ENCODE measurements around the gene PIPOX.

Gene PIPOX

DNA sequence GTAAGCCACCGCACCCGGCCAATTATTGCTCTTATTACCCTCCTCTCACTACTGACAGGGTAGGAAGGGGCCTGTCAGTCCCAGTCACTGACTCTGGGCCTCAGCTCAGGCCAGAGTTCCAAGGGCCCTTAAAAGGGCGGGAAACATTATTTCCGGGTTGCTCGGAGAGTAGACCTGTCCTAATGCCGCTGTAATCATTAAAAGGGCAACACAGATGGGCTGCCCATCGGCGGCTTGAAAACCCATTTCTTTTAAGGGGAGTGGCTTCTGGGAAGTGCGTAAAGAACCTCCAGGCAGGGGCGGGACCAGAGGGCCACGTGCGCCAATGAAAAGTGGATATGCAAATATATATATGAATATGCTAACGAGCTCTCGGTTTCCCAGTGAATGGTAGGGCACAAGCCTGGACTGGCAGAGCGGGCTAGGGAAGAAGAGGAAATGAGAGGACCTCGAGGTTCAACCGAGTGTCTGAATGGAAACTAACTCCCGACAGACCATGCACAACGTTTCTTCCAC lies 26.6 kb downstream of the PIPOX start:
- Histone ChIP-seq H3K36me3 (ENCODE audit: control insufficient read depth in 1 of 2, insufficient read depth in 2 of 2, low read length in 2 of 2) (no peaks in the 10 kb centered on the region), H3K4me3 (ENCODE audit: low read depth in 1 of 2, low read length in 2 of 2) (no peak overlapping the region), H3K27me3 (ENCODE audit: low read depth, low read length) (no peaks in the 10 kb centered on the region), H3K4me1 (ENCODE audit: control insufficient read depth in 1 of 2, insufficient read depth in 2 of 2, low read length in 2 of 2) (peaks cover 0 to 7% of the 10 kb centered on the region in 2 donors), H3K27ac (ENCODE audit: low read length) (no peak overlapping the region), H3K9me3 (ENCODE audit: control insufficient read depth in 1 of 2, low read length in 2 of 2) (no peaks in the 10 kb centered on the region)

DNA sequence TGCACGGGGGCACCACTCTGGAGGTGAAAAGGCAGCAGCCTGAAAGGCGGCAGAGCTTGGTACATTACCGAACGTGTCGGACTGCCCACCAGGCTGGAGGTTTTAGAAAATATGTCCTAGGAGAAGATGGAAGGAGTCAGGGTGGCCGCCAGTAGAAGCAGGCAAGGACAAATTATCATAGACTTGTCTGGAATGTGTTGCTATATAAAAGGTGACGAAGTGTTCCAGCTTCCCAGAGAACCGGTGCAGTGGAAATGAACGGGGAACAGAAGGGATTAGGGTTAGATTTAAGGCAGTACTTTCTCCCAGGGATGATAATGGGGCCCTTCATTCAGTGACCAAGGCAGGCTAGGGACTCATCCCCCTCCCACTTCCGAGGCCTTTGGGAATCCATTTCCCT lies 27.4 kb downstream of the PIPOX start:
- Histone ChIP-seq H3K27me3 (ENCODE audit: low read depth, low read length) (no peaks in the 10 kb centered on the region), H3K36me3 (ENCODE audit: control insufficient read depth in 1 of 2, insufficient read depth in 2 of 2, low read length in 2 of 2) (no peaks in the 10 kb centered on the region), H3K4me1 (ENCODE audit: control insufficient read depth in 1 of 2, insufficient read depth in 2 of 2, low read length in 2 of 2) (peaks cover 0 to 7% of the 10 kb centered on the region in 2 donors), H3K27ac (ENCODE audit: low read length) (no peak overlapping the region), H3K4me3 (ENCODE audit: low read depth in 1 of 2, low read length in 2 of 2) (no peak overlapping the region), H3K9me3 (ENCODE audit: control insufficient read depth in 1 of 2, low read length in 2 of 2) (no peaks in the 10 kb centered on the region)

DNA sequence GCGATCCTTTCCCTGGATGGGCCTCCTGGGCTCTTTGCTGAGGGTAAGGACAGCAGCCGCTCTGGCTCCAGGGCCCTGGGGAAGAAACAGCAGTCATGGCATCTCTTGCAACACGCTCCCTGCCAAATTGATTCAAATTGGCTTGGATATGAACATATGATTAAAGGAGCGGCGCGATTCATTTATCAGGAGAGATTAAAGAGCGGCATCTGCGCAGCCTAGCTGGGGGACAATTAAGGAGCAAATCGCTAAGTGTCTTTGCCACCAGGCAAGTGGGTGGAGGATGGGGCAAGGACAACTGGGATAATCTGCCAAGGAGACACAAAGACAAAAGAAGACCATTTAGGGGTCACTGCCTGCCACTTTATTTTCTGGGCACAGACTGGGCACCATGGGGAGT lies 27.8 kb downstream of the PIPOX start:
- no peaks in the 10 kb centered on the region for H3K27me3 ChIP-seq (ENCODE audit: low read depth, low read length)
- H3K4me3 ChIP-seq (ENCODE audit: low read depth in 1 of 2, low read length in 2 of 2) = no peak overlapping the region
- H3K4me1 ChIP-seq (ENCODE audit: control insufficient read depth in 1 of 2, insufficient read depth in 2 of 2, low read length in 2 of 2) = peaks cover 0 to 7% of the 10 kb centered on the region in 2 donors
- no peaks in the 10 kb centered on the region for H3K36me3 ChIP-seq (ENCODE audit: control insufficient read depth in 1 of 2, insufficient read depth in 2 of 2, low read length in 2 of 2)
- no peaks in the 10 kb centered on the region for H3K9me3 ChIP-seq (ENCODE audit: control insufficient read depth in 1 of 2, low read length in 2 of 2)
- H3K27ac ChIP-seq (ENCODE audit: low read length) = no peak overlapping the region

DNA sequence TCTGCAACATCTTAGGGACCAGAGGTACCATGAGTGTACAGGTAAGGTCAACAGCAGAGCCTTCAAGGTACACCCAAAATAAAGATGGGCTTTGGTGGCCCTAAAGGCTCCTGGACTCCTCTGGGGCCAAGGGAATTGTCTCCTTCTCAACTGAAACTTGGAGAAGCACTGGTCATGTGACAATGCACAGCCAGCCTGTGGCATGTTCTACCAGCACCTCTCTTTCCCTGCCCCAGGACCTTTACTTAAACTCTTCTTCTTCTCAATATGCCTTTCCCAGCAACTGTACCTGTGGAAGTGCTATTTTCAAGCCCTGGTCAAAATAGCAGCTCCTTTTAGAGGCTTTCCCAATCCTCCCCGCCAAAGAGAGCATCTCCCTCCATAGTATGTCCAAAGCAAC lies 28.4 kb downstream of the PIPOX start:
- no peak overlapping the region for H3K27ac ChIP-seq (ENCODE audit: low read length)
- H3K4me1 ChIP-seq (ENCODE audit: control insufficient read depth in 1 of 2, insufficient read depth in 2 of 2, low read length in 2 of 2) = peaks cover 0 to 7% of the 10 kb centered on the region in 2 donors
- no peak overlapping the region for H3K4me3 ChIP-seq (ENCODE audit: low read depth in 1 of 2, low read length in 2 of 2)
- H3K27me3 ChIP-seq (ENCODE audit: low read depth, low read length) = no peaks in the 10 kb centered on the region
- H3K36me3 ChIP-seq (ENCODE audit: control insufficient read depth in 1 of 2, insufficient read depth in 2 of 2, low read length in 2 of 2) = no peaks in the 10 kb centered on the region
- no peaks in the 10 kb centered on the region for H3K9me3 ChIP-seq (ENCODE audit: control insufficient read depth in 1 of 2, low read length in 2 of 2)

DNA sequence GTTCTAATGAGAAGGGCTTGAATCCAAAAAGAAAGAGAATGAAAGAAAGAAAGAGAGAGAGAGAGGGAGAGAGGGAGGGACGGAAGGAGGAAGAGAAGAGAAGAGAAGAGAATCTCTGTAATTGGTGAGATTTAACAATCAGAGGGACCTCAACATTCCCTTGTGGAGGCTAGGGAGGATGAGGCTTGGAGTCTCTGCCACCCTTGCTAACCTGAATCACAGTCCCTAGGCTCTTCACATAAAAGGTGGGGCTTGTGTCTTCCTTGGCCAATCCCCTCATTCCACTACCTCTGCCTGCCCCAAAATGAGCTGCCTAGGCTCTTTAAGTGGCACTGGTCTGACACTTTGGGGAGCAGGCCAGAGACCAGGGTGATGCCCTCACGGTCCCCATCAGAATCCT lies 30.1 kb downstream of the PIPOX start:
- peaks cover 0 to 7% of the 10 kb centered on the region in 2 donors for H3K4me1 ChIP-seq (ENCODE audit: control insufficient read depth in 1 of 2, insufficient read depth in 2 of 2, low read length in 2 of 2)

DNA sequence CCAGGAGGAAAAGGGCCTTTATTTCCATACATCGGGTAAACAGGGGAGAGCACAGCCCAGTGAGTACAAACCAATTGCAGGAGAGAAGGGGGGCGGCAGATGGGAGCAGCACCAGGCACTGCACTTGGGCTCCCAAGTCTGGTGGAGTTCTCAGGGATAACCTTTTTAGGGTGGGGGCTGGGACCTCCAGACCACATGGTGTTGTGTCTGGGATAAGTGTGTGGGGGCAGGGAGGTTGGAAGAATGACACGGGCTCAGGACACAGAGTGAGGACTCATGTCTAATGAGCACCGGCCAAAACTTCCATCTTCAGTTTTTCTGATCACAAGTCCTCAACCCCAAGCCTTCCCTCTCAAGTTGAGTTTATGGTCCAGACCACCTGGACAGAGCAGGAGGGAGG lies 30.6 kb downstream of the PIPOX start:
- peaks cover 4 to 7% of the 10 kb centered on the region in 2 donors for H3K36me3 ChIP-seq (ENCODE audit: control insufficient read depth in 1 of 2, insufficient read depth in 2 of 2, low read length in 2 of 2)
- peaks cover 0 to 7% of the 10 kb centered on the region in 2 donors for H3K4me1 ChIP-seq (ENCODE audit: control insufficient read depth in 1 of 2, insufficient read depth in 2 of 2, low read length in 2 of 2)
- no peak overlapping the region for H3K4me3 ChIP-seq (ENCODE audit: low read depth in 1 of 2, low read length in 2 of 2)
- H3K27ac ChIP-seq (ENCODE audit: low read length) = no peak overlapping the region
- H3K9me3 ChIP-seq (ENCODE audit: control insufficient read depth in 1 of 2, low read length in 2 of 2) = no peaks in the 10 kb centered on the region
- no peaks in the 10 kb centered on the region for H3K27me3 ChIP-seq (ENCODE audit: low read depth, low read length)

More for the DNA sequence above, 30.1 kb downstream of the PIPOX start:
- H3K4me3 ChIP-seq (ENCODE audit: low read depth in 1 of 2, low read length in 2 of 2) = no peak overlapping the region
- no peaks in the 10 kb centered on the region for H3K27me3 ChIP-seq (ENCODE audit: low read depth, low read length)
- H3K36me3 ChIP-seq (ENCODE audit: control insufficient read depth in 1 of 2, insufficient read depth in 2 of 2, low read length in 2 of 2) = peaks cover 0 to 5% of the 10 kb centered on the region in 2 donors
- H3K27ac ChIP-seq (ENCODE audit: low read length) = no peak overlapping the region
- H3K9me3 ChIP-seq (ENCODE audit: control insufficient read depth in 1 of 2, low read length in 2 of 2) = no peaks in the 10 kb centered on the region

DNA sequence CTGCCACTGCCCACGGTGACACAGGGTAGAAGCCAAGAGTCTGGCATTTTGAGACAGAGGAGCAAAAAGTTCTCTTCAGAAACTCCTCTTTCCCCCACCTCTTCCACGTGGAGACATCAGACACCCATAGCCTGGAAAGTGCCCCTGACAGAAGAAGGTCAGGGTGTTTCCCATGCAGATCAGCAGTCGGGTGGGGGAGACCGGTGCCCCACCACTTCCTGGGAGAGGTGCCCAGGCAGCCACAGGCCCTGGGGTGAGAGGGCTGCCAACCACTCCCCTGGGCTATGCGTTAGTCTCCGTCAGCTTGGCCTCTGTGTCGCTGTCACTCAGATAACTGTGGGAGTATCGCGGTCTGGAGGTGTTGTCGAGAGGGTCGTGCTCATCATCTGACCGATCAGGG lies 31.5 kb downstream of the PIPOX start:
- no peak overlapping the region for H3K27ac ChIP-seq (ENCODE audit: low read length)
- no peak overlapping the region for H3K4me3 ChIP-seq (ENCODE audit: low read depth in 1 of 2, low read length in 2 of 2)
- no peaks in the 10 kb centered on the region for H3K9me3 ChIP-seq (ENCODE audit: control insufficient read depth in 1 of 2, low read length in 2 of 2)
- peaks cover 7 to 16% of the 10 kb centered on the region in 2 donors for H3K36me3 ChIP-seq (ENCODE audit: control insufficient read depth in 1 of 2, insufficient read depth in 2 of 2, low read length in 2 of 2)
- no peaks in the 10 kb centered on the region for H3K27me3 ChIP-seq (ENCODE audit: low read depth, low read length)
- H3K4me1 ChIP-seq (ENCODE audit: control insufficient read depth in 1 of 2, insufficient read depth in 2 of 2, low read length in 2 of 2) = peaks cover 0 to 7% of the 10 kb centered on the region in 2 donors

DNA sequence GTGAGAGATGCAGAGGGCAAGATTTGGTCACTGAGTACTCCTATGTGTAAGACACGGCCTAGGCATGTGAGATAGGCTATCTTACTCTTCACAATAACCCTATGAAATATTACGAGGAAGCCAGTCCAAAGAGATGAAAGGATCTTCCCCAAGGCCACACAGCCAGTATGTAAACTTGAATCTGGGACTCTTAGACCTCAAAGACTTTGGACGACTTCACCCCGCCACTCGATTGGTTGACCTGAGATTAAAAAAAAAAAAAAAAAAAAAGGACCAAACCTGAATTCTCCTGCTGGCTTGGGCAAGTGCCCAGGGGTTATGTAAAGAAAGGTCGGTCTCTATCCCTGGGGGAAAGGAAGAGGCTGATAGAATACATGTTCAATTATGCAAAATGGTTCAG lies 33.1 kb downstream of the PIPOX start:
- Histone ChIP-seq H3K27ac (ENCODE audit: low read length) (no peak overlapping the region), H3K36me3 (ENCODE audit: control insufficient read depth in 1 of 2, insufficient read depth in 2 of 2, low read length in 2 of 2) (peaks cover 7 to 32% of the 10 kb centered on the region in 2 donors), H3K27me3 (ENCODE audit: low read depth, low read length) (no peaks in the 10 kb centered on the region)

DNA sequence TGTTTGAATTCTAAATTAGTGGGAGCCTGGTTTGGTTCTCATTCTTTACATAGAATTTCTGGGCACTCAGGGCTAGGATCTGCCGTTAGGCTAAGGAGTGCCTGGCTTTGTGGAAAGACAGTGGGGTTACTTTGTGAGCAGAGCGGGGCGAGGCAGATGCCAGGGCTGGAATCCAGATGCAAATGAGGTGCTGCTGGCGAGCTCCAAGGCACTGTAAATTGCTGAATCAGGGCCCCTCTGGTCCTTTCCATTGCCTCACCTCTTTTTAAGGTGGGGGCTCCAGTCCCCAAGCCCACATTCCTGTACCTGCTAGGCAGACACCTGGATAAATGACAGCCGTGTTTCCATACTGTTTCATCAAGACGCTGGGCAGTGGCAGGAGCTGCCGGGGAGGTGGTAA lies 33.8 kb downstream of the PIPOX start:
- Histone ChIP-seq H3K27me3 (ENCODE audit: low read depth, low read length) (no peaks in the 10 kb centered on the region), H3K36me3 (ENCODE audit: control insufficient read depth in 1 of 2, insufficient read depth in 2 of 2, low read length in 2 of 2) (peaks cover 13 to 39% of the 10 kb centered on the region in 2 donors), H3K4me3 (ENCODE audit: low read depth in 1 of 2, low read length in 2 of 2) (no peak overlapping the region), H3K9me3 (ENCODE audit: control insufficient read depth in 1 of 2, low read length in 2 of 2) (no peaks in the 10 kb centered on the region), H3K4me1 (ENCODE audit: control insufficient read depth in 1 of 2, insufficient read depth in 2 of 2, low read length in 2 of 2) (no peaks in the 10 kb centered on the region), H3K27ac (ENCODE audit: low read length) (no peak overlapping the region)

More for the DNA sequence above, 33.1 kb downstream of the PIPOX start:
- H3K9me3 ChIP-seq (ENCODE audit: control insufficient read depth in 1 of 2, low read length in 2 of 2) = no peaks in the 10 kb centered on the region
- no peak overlapping the region for H3K4me3 ChIP-seq (ENCODE audit: low read depth in 1 of 2, low read length in 2 of 2)
- H3K4me1 ChIP-seq (ENCODE audit: control insufficient read depth in 1 of 2, insufficient read depth in 2 of 2, low read length in 2 of 2) = no peaks in the 10 kb centered on the region

DNA sequence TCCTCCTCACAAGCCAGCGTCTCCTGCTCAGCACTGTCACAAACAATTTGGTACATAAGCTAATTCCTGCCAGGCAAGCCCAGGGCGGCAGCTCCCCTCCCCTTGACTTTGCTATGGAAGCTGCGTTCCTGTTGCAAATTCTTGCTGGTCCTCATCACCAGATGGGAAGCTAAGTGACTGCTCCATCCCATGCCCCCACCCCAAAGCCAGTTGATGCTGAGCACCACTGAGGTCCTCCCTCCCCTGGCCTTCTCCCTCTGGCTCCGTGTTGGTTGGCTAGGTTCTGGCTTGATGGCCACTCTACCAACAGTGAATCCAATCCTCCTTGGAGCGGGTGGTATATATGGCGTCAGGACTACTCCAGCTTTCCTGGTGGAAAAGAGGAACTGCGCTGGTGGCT lies 34.4 kb downstream of the PIPOX start:
- no peaks in the 10 kb centered on the region for H3K27me3 ChIP-seq (ENCODE audit: low read depth, low read length)
- H3K4me3 ChIP-seq (ENCODE audit: low read depth in 1 of 2, low read length in 2 of 2) = no peak overlapping the region
- peaks cover 15 to 45% of the 10 kb centered on the region in 2 donors for H3K36me3 ChIP-seq (ENCODE audit: control insufficient read depth in 1 of 2, insufficient read depth in 2 of 2, low read length in 2 of 2)
- H3K9me3 ChIP-seq (ENCODE audit: control insufficient read depth in 1 of 2, low read length in 2 of 2) = no peaks in the 10 kb centered on the region
- H3K27ac ChIP-seq (ENCODE audit: low read length) = no peak overlapping the region
- H3K4me1 ChIP-seq (ENCODE audit: control insufficient read depth in 1 of 2, insufficient read depth in 2 of 2, low read length in 2 of 2) = no peaks in the 10 kb centered on the region

DNA sequence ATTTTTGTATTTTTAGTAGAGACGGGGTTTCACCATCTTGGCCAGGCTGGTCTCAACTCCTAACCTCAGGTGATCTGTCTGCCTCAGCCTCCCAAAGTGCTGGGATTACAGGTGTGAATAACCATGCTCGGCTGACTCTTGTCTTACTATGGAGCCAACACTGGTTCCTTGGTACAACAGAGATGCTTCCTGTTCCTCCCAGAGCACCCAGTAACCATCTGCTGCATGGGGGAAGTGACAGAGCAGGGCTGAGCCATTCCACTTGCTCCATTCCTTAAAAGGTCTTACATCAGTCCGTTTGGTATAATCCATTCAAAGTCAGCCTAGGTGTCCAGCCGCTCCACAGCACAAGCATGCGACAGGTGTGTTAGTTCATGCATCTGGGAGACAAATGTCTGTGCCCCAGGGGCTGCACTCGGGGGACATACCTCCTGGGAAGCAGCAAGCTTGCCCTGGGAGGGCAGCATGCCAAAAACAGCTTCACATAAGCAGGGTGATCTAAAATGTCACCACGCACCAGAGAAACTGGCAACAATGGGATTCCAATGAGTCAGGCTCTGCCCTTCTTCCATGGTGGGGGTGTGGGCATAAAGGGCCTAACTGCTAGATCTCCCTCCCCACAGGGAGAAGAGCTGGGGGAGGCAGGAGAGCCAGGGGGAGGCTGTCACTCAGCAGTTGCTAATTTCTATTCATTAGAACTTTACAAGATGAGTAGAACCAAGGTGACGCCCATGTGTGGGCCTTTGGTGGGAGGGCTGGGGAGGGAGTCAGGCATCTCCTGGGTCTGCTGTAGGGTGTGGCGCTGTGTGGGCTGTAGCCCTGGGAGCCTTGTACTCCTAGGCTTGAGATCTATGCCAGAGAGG lies 35.5 kb downstream of the PIPOX start:
- Histone ChIP-seq H3K36me3 (ENCODE audit: control insufficient read depth in 1 of 2, insufficient read depth in 2 of 2, low read length in 2 of 2) (peaks cover 18 to 50% of the 10 kb centered on the region in 2 donors), H3K4me1 (ENCODE audit: control insufficient read depth in 1 of 2, insufficient read depth in 2 of 2, low read length in 2 of 2) (no peaks in the 10 kb centered on the region), H3K27me3 (ENCODE audit: low read depth, low read length) (no peaks in the 10 kb centered on the region), H3K9me3 (ENCODE audit: control insufficient read depth in 1 of 2, low read length in 2 of 2) (no peaks in the 10 kb centered on the region), H3K4me3 (ENCODE audit: low read depth in 1 of 2, low read length in 2 of 2) (no peak overlapping the region), H3K27ac (ENCODE audit: low read length) (no peak overlapping the region)
